Activated CD8-positive, alpha-beta memory T cell treated with anti-CD3 and anti-CD28 coated beads, Interleukin-2, amount 50 U/mL, for 1 hour (primary cell): ENCODE results near the gene DYNLT1.

Source experiments
- DNase-seq: peaks from one replicate; pipeline ENCODE4 v3.0.0-alpha.2; 2020; ENCODE audit errors: extremely low read depth

Gene DYNLT1

DNA sequence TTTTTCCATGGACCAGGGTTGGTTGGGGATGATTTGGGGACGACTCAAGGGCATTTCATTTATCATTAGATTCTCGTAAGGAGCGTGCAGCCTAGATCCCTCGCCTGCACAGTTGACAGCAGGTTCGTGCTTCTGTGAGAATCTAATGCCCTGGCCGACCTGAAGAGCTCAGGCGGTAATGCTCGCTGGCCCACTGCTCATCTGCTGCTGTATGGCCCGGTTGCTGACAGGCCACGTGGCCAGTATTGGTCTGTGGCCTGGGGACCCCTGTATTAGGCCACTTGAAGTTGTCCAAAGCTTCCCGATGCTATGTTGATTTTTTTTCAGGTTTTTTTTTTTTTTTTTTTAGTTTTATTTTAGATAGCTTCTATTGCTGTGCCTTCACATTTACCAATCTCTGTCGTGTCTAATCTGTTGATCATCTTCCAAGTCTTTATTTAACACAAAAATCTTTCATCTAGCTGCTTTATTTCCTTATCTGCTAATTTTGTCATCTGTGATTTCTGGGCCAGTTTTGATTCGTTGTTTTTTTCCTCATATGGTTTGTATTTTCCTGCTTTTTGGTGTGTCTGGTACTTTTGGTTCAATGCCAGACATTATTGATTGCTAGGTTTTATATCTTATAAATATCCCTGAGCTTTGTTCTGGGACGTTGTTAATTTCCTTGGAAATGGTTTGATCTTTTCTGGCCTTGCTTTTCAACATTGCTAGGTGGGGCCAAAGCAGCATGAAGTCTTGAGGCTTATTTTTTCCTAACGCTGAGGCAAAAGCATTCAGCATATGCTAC, 41.1 kb downstream of the DYNLT1 start:
- DNase-seq, result no peak

DNA sequence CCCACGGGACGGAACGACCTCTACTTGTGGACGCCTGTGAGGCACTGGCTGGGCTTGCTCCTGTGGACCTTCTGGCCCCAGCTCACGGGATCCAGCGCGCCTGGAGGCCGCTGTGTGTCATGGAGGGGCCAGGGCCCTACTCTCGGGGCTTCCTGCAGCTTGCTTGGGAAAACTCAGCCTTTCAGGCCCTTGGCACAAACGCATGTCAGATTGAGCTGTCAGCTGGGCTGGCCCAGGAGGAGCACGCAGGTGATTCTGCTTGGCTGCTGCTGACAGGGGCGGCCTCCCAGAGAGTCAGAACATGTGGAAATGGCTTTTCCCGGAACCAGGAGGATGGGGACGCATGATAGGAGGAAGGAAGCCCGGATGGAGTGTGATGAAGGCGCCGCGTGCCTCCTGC, 44.9 kb downstream of the DYNLT1 start:
- no peak for DNase-seq

DNA sequence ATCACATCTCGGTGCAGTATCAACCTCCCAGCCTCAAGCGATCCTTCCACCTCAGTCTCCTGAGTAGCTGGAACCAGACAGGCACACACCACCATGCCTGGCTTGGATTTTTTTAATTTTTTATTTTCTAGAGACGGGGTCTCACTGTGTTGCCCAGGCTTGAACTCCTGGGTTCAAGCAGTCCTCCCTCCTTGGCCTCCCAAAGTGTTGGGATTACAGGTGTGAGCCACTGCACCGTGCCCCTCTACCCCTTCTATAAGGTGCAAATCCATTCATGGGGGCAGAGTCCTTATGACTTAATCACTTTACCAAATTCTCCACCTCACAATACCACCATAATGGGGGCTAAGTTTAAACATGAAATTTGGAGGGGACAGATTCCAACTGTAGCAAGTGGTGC, 47.0 kb downstream of the DYNLT1 start:
- no peak for DNase-seq

DNA sequence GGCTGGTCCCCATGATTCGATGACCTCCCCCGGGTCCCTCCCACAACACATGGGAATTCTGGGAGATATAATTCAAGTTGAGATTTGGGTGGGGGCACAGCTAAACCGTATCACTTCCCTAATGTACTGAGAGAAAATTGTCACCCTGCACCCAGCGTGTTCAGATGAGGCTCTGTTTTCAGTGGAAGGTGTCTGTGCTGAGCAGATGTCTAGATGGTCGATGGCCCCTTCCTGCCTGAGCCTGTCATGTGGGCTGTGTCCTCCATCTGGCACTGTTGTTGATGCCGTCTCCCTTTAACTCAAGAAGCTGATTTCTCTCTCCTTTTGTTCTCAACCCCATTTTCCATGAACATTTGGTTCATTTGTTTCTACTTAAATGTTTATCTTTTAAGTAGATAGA, 47.7 kb downstream of the DYNLT1 start:
- no peak for DNase-seq

DNA sequence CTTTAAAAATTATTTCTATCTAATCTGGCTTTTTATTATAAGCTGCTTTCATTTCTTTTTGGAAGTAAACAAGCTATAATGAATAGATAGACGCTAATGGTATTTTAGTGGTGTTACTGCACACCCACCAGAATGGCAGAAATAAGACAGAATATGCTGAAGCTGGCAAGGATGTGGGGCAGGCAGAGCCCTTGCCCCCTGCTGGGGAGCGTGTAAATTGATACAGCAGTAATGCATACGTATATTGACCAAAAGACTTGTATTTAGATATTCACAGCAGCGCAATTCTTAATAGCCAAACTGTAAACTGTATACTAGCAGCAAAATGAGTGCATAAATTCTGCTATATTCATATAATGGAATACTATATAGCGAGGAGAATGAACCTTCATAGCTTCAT, 49.3 kb downstream of the DYNLT1 start:
- no peak for DNase-seq

DNA sequence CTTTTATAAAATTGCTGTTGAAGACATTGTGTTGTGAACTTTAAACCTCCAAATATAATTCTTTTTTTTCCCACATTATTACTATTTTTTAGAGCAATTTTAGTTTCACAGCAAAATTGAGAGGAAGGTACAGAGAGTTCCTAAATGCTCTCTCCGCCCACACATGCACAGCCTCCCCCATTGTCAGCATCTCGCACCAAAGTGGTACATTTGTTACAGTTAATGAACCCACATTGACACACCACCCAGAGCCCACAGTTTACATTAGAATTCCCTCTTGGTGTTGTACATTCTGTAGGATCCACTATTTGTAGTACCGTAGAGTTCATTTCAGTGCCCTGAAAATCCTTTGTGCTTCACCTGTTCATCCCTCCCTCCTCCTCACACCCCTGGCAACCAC, 50.9 kb downstream of the DYNLT1 start:
- no peak for DNase-seq

DNA sequence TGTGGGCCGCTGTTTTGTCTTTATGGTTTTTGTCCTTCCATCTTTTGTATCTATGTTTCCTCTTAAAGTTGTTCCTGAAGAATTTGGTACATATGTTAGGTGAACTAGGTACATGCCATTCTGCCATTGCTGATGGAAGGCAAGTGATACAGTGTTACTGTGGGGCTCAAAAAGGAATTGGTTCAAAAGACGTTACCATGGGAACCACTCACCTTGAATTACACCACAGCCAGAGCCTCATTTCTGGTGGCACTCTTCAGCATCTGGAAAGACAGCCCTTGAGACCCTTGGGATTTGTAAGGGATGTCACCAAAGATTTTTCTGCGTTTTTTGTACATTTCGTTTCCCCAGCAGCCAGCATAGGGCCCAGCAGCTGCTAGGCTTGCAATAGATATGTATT, 52.7 kb downstream of the DYNLT1 start:
- DNase-seq, result no peak

DNA sequence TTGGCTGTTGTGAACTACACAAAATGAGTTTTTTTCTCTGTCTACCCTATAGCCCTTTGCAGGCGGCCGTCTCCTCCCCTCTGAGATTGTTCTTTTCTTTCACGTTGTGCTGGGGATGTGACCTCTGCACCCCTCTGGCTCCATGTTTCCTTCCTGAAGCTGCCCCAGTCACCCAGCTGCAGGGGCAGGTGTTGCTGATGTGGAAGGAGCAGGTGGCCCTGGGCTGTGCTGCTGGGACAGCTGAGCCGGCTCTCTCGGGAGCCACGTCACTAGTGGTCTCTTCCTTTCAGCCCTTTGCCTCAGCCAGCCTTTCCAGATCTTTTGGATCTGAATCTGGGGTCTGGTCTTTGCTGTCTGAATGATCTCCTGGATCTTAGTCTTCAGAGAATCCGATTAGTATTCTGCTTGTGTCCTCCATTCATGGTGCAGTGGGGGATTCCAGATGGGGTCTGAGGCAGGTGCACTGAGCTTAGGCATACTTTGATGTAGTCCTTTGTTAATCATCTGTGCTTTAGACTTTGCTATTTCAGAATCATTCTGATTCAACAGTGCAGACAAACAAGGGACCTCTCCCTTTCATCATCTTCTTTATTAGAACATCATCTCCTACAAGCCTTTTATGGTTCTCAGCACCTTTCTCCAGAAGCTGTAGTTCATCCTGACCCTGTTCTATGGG, 53.3 kb downstream of the DYNLT1 start:
- DNase-seq, result no peak

DNA sequence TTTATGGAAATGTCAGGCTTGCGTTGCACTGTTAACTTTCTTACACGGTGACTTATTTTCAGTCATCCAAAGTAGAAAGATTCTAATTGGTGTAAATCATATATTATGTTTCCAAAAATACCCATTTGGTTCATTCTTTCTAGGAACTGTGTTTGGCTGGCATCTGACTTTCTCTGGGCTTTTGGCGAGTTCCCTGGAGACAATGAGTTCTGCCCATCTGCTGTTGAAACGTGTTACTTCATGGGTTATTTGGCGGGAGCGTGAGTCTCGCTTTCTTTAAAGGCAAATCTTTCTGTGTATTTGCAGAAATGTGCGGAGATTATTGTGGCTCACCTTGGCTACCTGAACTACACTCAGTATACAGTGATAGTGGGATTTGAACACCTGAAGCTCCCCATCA, 55.2 kb downstream of the DYNLT1 start:
- no peak for DNase-seq

DNA sequence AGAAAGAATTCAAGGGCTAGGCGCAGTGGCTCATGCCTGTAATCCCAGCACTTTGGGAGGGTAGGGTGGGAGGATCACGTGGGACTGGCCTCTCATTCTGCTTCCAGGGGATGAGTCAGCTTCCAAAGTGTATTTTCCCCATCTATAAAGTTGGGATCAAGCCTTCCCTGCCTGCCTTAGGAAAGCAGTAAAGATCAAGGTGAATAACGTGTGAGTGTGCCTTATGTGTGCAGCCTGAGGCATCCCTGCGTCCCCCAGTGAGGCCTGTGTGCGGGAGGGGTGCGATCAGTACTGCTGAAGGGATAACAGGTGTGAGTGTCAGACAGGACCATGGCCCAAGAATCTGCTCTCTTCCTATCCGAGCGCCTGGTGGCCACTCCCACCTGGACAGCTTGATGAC, 57.9 kb downstream of the DYNLT1 start:
- no peak for DNase-seq
